AG09309 (cell line): ENCODE results near the gene PRICKLE1.

Experiments
- DNase-seq: peaks from one replicate; pipeline ENCODE4 v3.0.0-alpha.2; 2010; ENCODE audit warnings: low read depth
- H3K4me3 ChIP-seq: 2 replicates; pipeline ENCODE4 v1.5.1; 2011; ENCODE audit warnings: mild to moderate bottlenecking, low read depth, low read length, moderate library complexity; ENCODE audit not compliant: control insufficient read depth
- TF ChIP-seq, protein P1 (sequence below): IDR thresholded peaks from 2 replicates; pipeline ENCODE4 v1.5.1; 2011; ENCODE audit warnings: mild to moderate bottlenecking, low read depth, low read length, inconsistent platforms; ENCODE audit not compliant: insufficient read depth, control insufficient read depth; ENCODE audit errors: missing control alignments

Gene PRICKLE1

DNA sequence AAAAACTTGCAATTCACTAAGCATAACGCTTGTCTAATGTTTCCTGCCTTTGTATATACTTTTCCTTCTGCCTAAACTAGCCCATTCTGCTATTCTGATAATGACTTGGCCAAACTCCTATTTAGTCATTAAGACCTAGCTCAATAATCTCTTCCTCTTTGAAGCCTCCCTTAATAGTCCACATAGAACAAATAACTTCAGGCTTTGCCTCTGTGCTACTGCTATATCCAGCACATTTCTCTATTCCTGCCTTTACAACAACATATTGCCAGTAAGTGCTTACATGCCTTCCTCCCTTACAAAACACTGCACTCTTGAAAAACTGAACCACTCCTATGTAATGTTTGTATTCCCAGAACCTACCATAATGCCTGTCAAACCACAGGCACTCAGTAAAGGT, 13.8 kb downstream of the PRICKLE1 start:
- TF ChIP-seq, protein P1, sequence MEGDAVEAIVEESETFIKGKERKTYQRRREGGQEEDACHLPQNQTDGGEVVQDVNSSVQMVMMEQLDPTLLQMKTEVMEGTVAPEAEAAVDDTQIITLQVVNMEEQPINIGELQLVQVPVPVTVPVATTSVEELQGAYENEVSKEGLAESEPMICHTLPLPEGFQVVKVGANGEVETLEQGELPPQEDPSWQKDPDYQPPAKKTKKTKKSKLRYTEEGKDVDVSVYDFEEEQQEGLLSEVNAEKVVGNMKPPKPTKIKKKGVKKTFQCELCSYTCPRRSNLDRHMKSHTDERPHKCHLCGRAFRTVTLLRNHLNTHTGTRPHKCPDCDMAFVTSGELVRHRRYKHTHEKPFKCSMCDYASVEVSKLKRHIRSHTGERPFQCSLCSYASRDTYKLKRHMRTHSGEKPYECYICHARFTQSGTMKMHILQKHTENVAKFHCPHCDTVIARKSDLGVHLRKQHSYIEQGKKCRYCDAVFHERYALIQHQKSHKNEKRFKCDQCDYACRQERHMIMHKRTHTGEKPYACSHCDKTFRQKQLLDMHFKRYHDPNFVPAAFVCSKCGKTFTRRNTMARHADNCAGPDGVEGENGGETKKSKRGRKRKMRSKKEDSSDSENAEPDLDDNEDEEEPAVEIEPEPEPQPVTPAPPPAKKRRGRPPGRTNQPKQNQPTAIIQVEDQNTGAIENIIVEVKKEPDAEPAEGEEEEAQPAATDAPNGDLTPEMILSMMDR, result no peak
- no peak overlapping the region for H3K4me3 ChIP-seq
- no peak for DNase-seq

DNA sequence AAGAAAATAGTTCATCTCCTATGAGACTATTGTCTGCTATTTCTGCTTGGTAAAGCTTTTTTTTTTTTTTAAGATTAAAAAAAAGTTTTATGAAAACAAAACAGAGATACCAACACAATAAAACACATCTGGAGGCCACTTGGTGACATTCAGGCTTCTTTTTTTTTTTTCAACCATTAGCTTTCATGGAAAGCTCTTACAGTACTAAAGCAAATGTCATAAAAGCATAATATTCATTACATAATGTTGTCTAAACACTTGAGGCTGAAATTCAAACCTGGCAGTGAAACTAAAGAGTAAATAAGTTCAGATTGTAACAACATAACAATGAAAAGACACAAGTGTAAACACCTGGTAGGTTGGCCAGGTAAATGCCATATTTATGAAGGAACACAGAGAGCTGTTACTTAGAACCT, 14.7 kb downstream of the PRICKLE1 start:
- no peak overlapping the region for H3K4me3 ChIP-seq
- DNase-seq, result no peak
- TF ChIP-seq, protein P1, result no peak

DNA sequence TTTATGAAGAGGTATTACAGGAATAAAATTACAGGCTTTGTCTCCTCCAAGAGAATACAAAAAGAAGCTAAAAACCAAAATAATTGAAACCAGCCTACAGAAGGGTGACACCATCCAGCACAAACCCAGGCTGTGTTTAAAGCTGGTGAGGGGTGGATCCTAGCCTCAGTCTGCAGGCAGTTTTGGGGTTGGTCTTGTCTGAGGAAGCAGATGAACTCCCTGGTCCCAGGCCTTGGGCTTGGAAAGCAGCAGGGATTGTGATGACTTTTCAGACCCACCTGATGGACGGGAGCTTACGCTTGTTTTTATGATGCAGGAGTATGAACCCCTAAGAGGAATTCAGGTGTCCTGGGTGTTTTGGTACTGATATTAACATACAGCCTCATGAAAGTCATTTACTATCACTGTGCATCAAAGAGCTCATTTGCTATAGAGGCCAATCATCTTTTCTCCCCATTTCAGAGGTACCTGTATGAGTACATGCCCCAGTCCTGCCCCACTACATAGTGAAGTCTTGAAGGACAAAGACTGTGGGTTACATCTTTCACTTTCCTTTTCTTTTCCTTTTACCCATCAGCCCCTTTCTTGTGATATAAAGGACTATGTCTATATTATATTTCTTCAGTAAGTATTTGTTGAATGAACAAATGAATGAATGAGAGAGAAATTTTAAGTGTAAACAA, 18.1 kb downstream of the PRICKLE1 start:
- TF ChIP-seq, protein P1, result no peak
- no peak overlapping the region for H3K4me3 ChIP-seq
- DNase-seq, result no peak

DNA sequence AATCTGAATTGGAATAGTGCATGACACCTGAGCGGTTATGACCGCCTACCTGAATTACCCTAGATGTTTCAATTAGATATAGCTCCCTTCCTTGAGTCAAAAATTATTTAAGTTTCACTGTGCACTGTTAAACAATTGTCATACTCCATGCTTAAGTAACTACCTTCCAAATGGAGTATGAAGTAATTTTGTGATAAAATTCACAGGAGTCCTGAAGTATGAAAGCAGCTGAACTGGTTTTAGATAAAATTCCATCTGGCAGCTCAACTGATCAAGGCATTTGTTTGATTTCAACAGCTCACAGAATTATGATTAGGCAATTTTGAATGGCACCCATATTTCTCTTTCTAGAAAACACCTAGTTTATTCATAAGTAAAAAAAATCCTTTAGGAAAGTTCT, 19.5 kb downstream of the PRICKLE1 start:
- TF ChIP-seq, protein P1, result no peak
- DNase-seq, result no peak
- H3K4me3 ChIP-seq, result no peak overlapping the region

DNA sequence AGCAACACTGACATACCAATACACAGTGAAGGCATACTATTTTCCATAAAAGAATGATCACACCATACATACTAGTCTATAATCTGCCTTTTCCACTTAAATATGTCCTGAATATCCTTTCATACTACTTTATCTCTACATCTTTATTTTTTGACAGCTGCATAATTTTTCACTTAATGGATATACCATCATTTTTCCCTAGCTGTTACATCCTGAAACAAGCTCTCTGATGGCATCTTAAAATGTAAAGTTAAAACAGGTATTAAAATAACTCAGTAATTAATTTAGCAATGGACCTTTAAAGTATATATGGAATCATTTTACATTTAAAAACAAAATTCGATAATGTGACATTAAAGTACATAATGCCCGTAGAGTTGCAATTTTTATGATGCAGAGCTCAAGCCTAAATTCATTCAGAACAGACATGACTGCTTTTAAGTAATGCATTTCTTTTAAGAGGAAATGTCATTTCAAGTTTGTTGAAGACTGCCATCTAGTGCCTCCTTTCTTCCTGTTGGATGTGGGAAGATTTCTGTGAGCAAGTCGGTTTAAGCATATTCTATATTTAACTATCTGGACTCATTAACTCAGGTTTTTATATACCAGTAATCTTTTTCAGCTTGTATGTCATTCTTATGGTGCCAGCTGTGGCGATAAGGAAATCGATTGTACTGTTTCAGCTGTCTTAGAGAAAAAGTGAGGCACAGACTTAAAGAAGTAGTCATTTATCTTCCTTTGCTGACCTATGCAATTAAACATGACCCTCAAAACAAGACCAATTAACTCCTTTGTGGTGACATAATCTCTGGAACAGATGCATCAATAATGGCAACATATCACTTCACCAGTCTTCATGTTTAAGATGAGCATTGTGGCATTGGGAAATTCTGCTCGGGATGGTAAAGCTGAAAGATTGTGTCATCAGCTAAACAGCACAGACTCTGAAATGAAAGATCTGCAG, 20.3 kb downstream of the PRICKLE1 start:
- no peak for DNase-seq
- H3K4me3 ChIP-seq, result no peak overlapping the region
- TF ChIP-seq, protein P1, result peak; percentile 63

DNA sequence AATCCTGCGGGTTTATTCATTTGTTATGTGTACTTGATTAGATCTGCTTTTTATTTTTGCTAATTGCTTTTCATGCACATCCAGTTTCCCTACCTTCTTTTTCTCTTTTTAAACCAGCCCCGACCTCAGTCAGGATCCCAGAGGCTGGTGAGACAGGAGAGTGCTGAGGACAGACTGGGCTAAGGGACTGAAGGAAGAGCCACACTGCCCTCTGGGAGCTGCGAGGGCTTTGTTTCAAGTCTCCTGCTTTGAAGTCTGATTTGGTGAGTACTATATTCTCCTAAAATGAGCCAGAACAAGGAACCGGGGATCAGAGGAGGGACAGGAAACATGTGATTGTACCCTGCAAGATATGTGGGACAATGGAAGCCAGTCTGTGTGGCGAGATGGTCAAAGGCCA, 23.9 kb downstream of the PRICKLE1 start:
- no peak for DNase-seq
- no peak overlapping the region for H3K4me3 ChIP-seq
- TF ChIP-seq, protein P1, result peak; percentile 23
